ENCODE measurements around the gene RAX2. TPM values are rescaled to one million over a fixed set of nuclear protein-coding genes. Genes with fewer than 3 reads are reported as not detected.

RAX2 gene
- total and polyA plus RNA-seq, 9 of the 15 experiments (the other 6 are each of a cell fraction or from before 2014, with no cell fraction given), result not detected

GRCh38 chr19:3725640-3726310 lies 46.3 kb downstream of the RAX2 start:
- H2AFZ ChIP-seq (ENCODE audit: low read depth, low read length), result no peak overlapping the region
- POLR2A ChIA-PET, result interaction anchor here (0.7 kb wide), 1 partner anchor 9 kb away, joined by 3 read pairs; no protein-coding TSS in a partner anchor
- H3K27ac ChIP-seq (ENCODE audit: extremely low read depth, low read depth, low read length), result no peak overlapping the region
- DNase-seq (ENCODE audit: extremely low read depth in 1 of 4, low spot score in 3 of 4) (peak in 1 of 4 experiments; percentile 8), ATAC-seq (no peak), FAIRE-seq (no peak)
- H3K4me2 ChIP-seq (ENCODE audit: insufficient read depth, low read length), result no peak overlapping the region
- no peaks in the 10 kb centered on the region for H3K9me3 ChIP-seq (replicated peaks; ENCODE audit: control insufficient read depth, insufficient read depth, low read depth, low read length)
- 19% methylated on average over 8 of the region's 14 CpGs for WGBS (ENCODE audit: insufficient coverage, low coverage, missing lambda C conversion rate)
- H3K79me2 ChIP-seq (ENCODE audit: control insufficient read depth, insufficient read depth, low read length), result no peaks in the 10 kb centered on the region
- BruUV-seq (replicated peaks), result no TSS peak
- no peaks in the 10 kb centered on the region for H4K20me1 ChIP-seq (replicated peaks; ENCODE audit: control insufficient read depth, insufficient read depth, low read length)
- no peak overlapping the region for H3K4me3 ChIP-seq
- H3K27me3 ChIP-seq (ENCODE audit: control insufficient read depth in 2 of 2, insufficient read depth in 2 of 2, low read length in 2 of 2), result no peaks in the 10 kb centered on the region
- H3K36me3 ChIP-seq (ENCODE audit: control insufficient read depth, insufficient read depth, low read length), result no peaks in the 10 kb centered on the region
- H3K9ac ChIP-seq (ENCODE audit: insufficient read depth in 1 of 2, low read depth in 2 of 2, low read length in 2 of 2), result no peak overlapping the region
- H3K9me1 ChIP-seq (ENCODE audit: control insufficient read depth, insufficient read depth, low read length), result no peaks in the 10 kb centered on the region
- in situ Hi-C loops (cut with MboI) (no loop called here), intact Hi-C loops (cut with micrococcal nuclease) (no loop called here)
- CTCF ChIA-PET (ENCODE audit: low intra/inter-chr PET ratio), result no interaction called here
- peaks cover 2 to 30% of the 10 kb centered on the region in 2 experiments; a peak in 3 of 5 replicates for H3K4me1 ChIP-seq (replicated peaks in 1 of 2; ENCODE audit: control insufficient read depth in 2 of 2, insufficient read depth in 2 of 2, low read length in 2 of 2)
- TF ChIP-seq ZBTB40 (IDR thresholded peaks at IDR 0.05), result no peak
- TF ChIP-seq ZBTB40 (CRISPR knock-in tag; IDR thresholded peaks at IDR 0.05), result no peak
- peak; percentile 73 for TF ChIP-seq RBM25 (IDR thresholded peaks at IDR 0.05; ENCODE audit: low read depth, low read length, severe bottlenecking)
- TF ChIP-seq BCOR (IDR thresholded peaks at IDR 0.05), result peak; percentile 62; the same call in 1 of the 2 replicates
- TF ChIP-seq NCOA4 (IDR thresholded peaks at IDR 0.05; ENCODE audit: partially characterized antibody), result no peak
- TF ChIP-seq PURB (CRISPR knock-in tag; IDR thresholded peaks at IDR 0.05; ENCODE audit: low read depth), result no peak
- TF ChIP-seq EWSR1 (IDR thresholded peaks at IDR 0.05; ENCODE audit: borderline replicate concordance, low read depth, partially characterized antibody), result no peak
- no peak for TF ChIP-seq ZNF695 (CRISPR knock-in tag; IDR thresholded peaks at IDR 0.05)
- no peak for TF ChIP-seq ZBTB43 (CRISPR knock-in tag; IDR thresholded peaks at IDR 0.05)
- TF ChIP-seq NFIC (IDR thresholded peaks at IDR 0.05), result no peak
- no peak for TF ChIP-seq SMAD2 (IDR thresholded peaks at IDR 0.05; ENCODE audit: low read depth, low read length)
- no peak for TF ChIP-seq MTA1 (IDR thresholded peaks at IDR 0.05; ENCODE audit: borderline replicate concordance)
- TF ChIP-seq ZNF707 (CRISPR knock-in tag; conservative IDR thresholded peaks at IDR 0.05), result no peak

Measured in K562 (cell line).